Tibial nerve (tissue), 4 donors: ENCODE results near the gene KLC4. TPM values are rescaled to one million over a fixed set of nuclear protein-coding genes. Genes with fewer than 3 reads are reported as not detected.

Experiments used
- DNase-seq, 2 donors: peaks; one replicate each; pipeline ENCODE4 v3.0.0-alpha.2; 2019; ENCODE audit warnings: low spot score in 2 of 2
- H3K27ac ChIP-seq, 4 donors: fragments of 200-600 bp; sonication (generic) in 3 of 4; one replicate each; pipeline ENCODE4 v1.5.1; 2017 to 2019; ENCODE audit warnings: mild to moderate bottlenecking in 1 of 4
- H3K27me3 ChIP-seq, 2 donors: fragments of 200-600 bp; sonication (generic) in 1 of 2; one replicate each; pipeline versions ENCODE4 v1.5.1 to v1.6.0; 2017 to 2019
- H3K36me3 ChIP-seq, 3 donors: fragments of 200-600 bp; sonication (generic); one replicate each; pipeline ENCODE4 v1.5.1; 2018 to 2019
- H3K4me1 ChIP-seq, 4 donors: fragments of 200-600 bp; sonication (generic) in 3 of 4; one replicate each; pipeline ENCODE4 v1.5.1; 2017 to 2019
- H3K4me3 ChIP-seq, 4 donors: fragments of 200-600 bp; sonication (generic) in 3 of 4; one replicate each; pipeline ENCODE4 v1.5.1; 2017 to 2019; ENCODE audit warnings: mild to moderate bottlenecking in 1 of 4, moderate library complexity in 1 of 4
- H3K9me3 ChIP-seq, 4 donors: fragments of 200-600 bp; sonication (generic) in 3 of 4; one replicate each; pipeline ENCODE4 v1.5.1; 2017 to 2019
- CTCF ChIP-seq, 5 experiments: fragments of 200-600 bp in 3 of 5; fragments of 450-650 bp in 2 of 5; sonication (generic) in 3 of 5; IDR thresholded peaks; one replicate each; pipeline ENCODE4 v1.5.1; 2016 to 2019; ENCODE audit warnings: antibody characterized with exemption in 5 of 5, mild to moderate bottlenecking in 3 of 5, moderate library complexity in 2 of 5
- EP300 ChIP-seq, 2 donors: sonication (generic); formaldehyde crosslinking; IDR thresholded peaks; one replicate each; pipeline ENCODE4 v1.6.1; 2017; ENCODE audit warnings: antibody characterized with exemption in 2 of 2, mild to moderate bottlenecking in 1 of 2
- POLR2A ChIP-seq, 2 donors: fragments of 450-650 bp; IDR thresholded peaks; one replicate each; pipeline ENCODE4 v1.6.1; 2017; ENCODE audit warnings: antibody characterized with exemption in 2 of 2, mild to moderate bottlenecking in 2 of 2, moderate library complexity in 2 of 2
- WGBS, 2 donors: methylation state at CpG; one replicate each; pipeline ENCODE4 v1.1.5; 2018; 5-methylcytosine and 5-hydroxymethylcytosine counted together
- total RNA-seq, 4 donors: library from RNA; depleted of rRNA; stranded (reverse); fragments of >200 nt; gene quantifications; one replicate each; pipeline ENCODE4 v1.1.0, GENCODE V29; 2016

KLC4 gene
- total RNA-seq, 4 donors from 2014 or later: 21.6 to 32.9 (median 23.8) TPM

- Histone ChIP-seq H3K9me3 (no peaks in the 10 kb centered on the region), H3K4me3 (no peak overlapping the region), H3K4me1 (no peaks in the 10 kb centered on the region), H3K27ac (no peak overlapping the region), H3K27me3 (no peaks in the 10 kb centered on the region), H3K36me3 (peaks cover 0 to 100% (median 17%) of the 10 kb centered on the region in 3 donors)
- no peak for TF ChIP-seq EP300 (IDR thresholded peaks at IDR 0.05)
- no peak for TF ChIP-seq CTCF (IDR thresholded peaks at IDR 0.05)
- no peak for TF ChIP-seq POLR2A (IDR thresholded peaks at IDR 0.05)
- 71 to 77% methylated on average over 4 of the region's 4 CpGs for WGBS, 2 donors
- DNase-seq: no peak
Observed at GRCh38 chr6:43035495-43036194, 23.8 kb upstream of the KLC4 start.

DNA sequence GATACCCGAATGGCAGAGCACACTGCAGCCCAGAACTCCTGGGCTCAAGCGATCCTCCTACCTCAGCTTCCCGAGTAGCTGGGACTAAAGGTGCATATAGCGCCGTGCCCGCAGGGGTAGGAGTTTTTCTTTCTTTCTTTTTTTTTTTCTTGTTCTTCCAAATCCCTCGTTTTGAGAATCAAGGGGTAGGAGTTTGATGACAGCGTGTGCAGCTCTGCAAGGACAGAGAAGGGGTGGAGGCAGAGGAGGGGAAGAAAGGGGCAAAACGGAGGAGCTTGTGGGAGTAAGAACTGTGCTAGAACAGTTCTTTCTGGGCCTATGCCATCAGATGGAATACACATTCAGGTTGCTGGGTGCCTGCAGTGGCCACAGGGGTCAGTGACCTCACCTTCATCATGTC, 22.7 kb upstream of the KLC4 start:
- H3K4me1 ChIP-seq: no peaks in the 10 kb centered on the region
- no peak for DNase-seq
- H3K27me3 ChIP-seq: no peaks in the 10 kb centered on the region
- WGBS, 2 donors: 87 to 92% methylated on average over 9 of the region's 9 CpGs
- TF ChIP-seq POLR2A (IDR thresholded peaks at IDR 0.05) (no peak), EP300 (IDR thresholded peaks at IDR 0.05) (no peak), CTCF (IDR thresholded peaks at IDR 0.05) (no peak)
- H3K4me3 ChIP-seq: no peak overlapping the region
- peaks cover 0 to 100% (median 17%) of the 10 kb centered on the region in 3 donors for H3K36me3 ChIP-seq
- H3K9me3 ChIP-seq: no peaks in the 10 kb centered on the region
- H3K27ac ChIP-seq: no peak overlapping the region

DNA sequence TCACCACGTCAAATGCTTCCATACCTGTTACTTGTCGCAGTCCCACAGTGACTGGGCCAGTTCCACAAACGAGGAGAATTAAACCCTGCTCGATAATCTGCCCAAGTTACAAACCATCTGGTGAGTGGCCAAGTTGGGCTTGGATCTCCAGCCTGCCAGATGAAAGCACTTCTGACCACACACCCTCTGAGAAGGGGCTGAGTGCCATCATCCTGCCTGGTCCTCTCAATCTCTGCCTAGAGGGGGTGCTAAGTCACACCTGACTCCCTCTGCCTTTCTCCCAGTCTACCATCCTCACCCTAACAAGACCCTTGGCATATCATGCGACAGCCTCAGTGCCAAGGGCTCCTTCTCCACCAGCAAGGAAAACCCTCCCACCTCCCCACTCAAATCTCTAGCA, 22.2 kb upstream of the KLC4 start:
- peaks cover 0 to 99% (median 17%) of the 10 kb centered on the region in 3 donors for H3K36me3 ChIP-seq
- TF ChIP-seq POLR2A (IDR thresholded peaks at IDR 0.05) (no peak), CTCF (IDR thresholded peaks at IDR 0.05) (no peak), EP300 (IDR thresholded peaks at IDR 0.05) (no peak)
- no peaks in the 10 kb centered on the region for H3K27me3 ChIP-seq
- WGBS, 2 donors: 74 to 77% methylated on average over 5 of the region's 5 CpGs
- H3K4me1 ChIP-seq: no peaks in the 10 kb centered on the region
- H3K27ac ChIP-seq: no peak overlapping the region
- no peak overlapping the region for H3K4me3 ChIP-seq
- no peak for DNase-seq
- H3K9me3 ChIP-seq: no peaks in the 10 kb centered on the region

GRCh38 chr6:43037706-43038105, 21.7 kb upstream of the KLC4 start:
- DNase-seq: no peak

More at GRCh38 chr6:43037706-43038105, 21.7 kb upstream of the KLC4 start:
- Histone ChIP-seq H3K27ac (no peak overlapping the region), H3K27me3 (no peaks in the 10 kb centered on the region), H3K36me3 (peaks cover 0 to 99% (median 19%) of the 10 kb centered on the region in 3 donors), H3K4me3 (no peak overlapping the region), H3K9me3 (no peaks in the 10 kb centered on the region), H3K4me1 (no peaks in the 10 kb centered on the region)
- WGBS, 2 donors: 81 to 92% methylated on average over 8 to 9 of the region's 9 CpGs
- TF ChIP-seq CTCF (IDR thresholded peaks at IDR 0.05): no peak
- TF ChIP-seq POLR2A (IDR thresholded peaks at IDR 0.05): no peak
- no peak for TF ChIP-seq EP300 (IDR thresholded peaks at IDR 0.05)
